Stimulated activated naive CD4-positive, alpha-beta T cell treated with Interleukin-2 at 50 U/mL for 16 hours (primary cell): ENCODE data around the gene ZNF214.

Source experiments
- DNase-seq: peaks from one replicate; lab custom pipeline; 2025; lab: John Stamatoyannopoulos, UW

The ZNF214 gene

GRCh38 chr11:7020183-7020917 lies at the start of gene ZNF214, which contains the start of gene NLRP14:
ZNF214 (minus strand) TSS chr11:7020346; CDS start chr11:7002835, 17,511 bp downstream.
NLRP14 (plus strand) TSS chr11:7020479; CDS start chr11:7038587, 18,108 bp downstream.
- no peak for DNase-seq

GRCh38 chr11:7062534-7062933 lies 42.4 kb upstream of the ZNF214 start:
- DNase-seq = no peak

GRCh38 chr11:7060868-7061267 lies 40.7 kb upstream of the ZNF214 start:
- DNase-seq = no peak

GRCh38 chr11:7057641-7058040 lies 37.5 kb upstream of the ZNF214 start:
- no peak for DNase-seq

- DNase-seq = no peak
Observed at GRCh38 chr11:7056828-7057513, 36.8 kb upstream of the ZNF214 start.

- DNase-seq = no peak
Observed at GRCh38 chr11:7050191-7050590, 30.0 kb upstream of the ZNF214 start.

- no peak for DNase-seq
Observed at GRCh38 chr11:7046474-7047175, 26.5 kb upstream of the ZNF214 start.

- DNase-seq = no peak
Observed at GRCh38 chr11:7034019-7034418, 13.9 kb upstream of the ZNF214 start.

- no peak for DNase-seq
Observed at GRCh38 chr11:7032692-7033091, 12.5 kb upstream of the ZNF214 start.

GRCh38 chr11:7031471-7031871 lies 11.3 kb upstream of the ZNF214 start:
- DNase-seq = no peak

GRCh38 chr11:7030836-7031235 lies 10.7 kb upstream of the ZNF214 start:
- DNase-seq = no peak

GRCh38 chr11:7028141-7028540 lies 8.0 kb upstream of the ZNF214 start:
- no peak for DNase-seq

GRCh38 chr11:7021318-7021717 lies 1.2 kb upstream of the ZNF214 start:
- DNase-seq = no peak

- no peak for DNase-seq
Observed at GRCh38 chr11:7019500-7020182, 505 bp downstream of the ZNF214 start.

GRCh38 chr11:7016011-7016410 lies 4.1 kb downstream of the ZNF214 start:
- DNase-seq = no peak

- no peak for DNase-seq
Observed at GRCh38 chr11:7014118-7014517, 6.0 kb downstream of the ZNF214 start.

- no peak for DNase-seq
Observed at GRCh38 chr11:7004482-7004881, 15.7 kb downstream of the ZNF214 start.

GRCh38 chr11:6995703-6996102 lies 24.4 kb downstream of the ZNF214 start:
- no peak for DNase-seq

- no peak for DNase-seq
Observed at GRCh38 chr11:6992457-6993417, 27.4 kb downstream of the ZNF214 start.

GRCh38 chr11:6992026-6992425 lies 28.1 kb downstream of the ZNF214 start:
- DNase-seq = no peak

GRCh38 chr11:6991227-6991626 lies 28.9 kb downstream of the ZNF214 start:
- no peak for DNase-seq
